ENCODE measurements around the gene CECR2. TPM values are rescaled to one million over a fixed set of nuclear protein-coding genes. Genes with fewer than 3 reads are reported as not detected.

Gene CECR2
- total and polyA plus RNA-seq, 10 of the 15 experiments (the other 5 are each of a cell fraction or from before 2014, with no cell fraction given): 0.01 to 0.08 (median 0.01) TPM; not detected in 7

DNA sequence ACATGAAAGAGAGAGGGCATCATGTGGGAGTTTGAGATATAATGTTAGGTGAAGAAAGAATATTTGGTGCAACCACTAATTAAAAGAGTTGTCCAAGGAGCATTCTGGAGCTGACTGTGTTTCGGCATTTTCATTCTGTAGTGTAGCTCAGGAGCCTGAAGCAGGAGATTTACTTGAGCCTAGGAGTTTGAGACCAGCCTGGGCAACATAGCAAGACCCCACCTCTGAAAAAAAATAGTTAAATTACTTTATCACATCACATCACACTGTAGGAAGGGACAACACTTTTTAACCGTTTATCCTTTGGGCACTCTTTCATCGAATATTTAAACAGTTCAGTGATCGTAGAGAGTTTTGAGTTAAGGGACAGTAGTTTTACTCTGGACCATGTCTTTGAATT, 143.7 kb downstream of the CECR2 start (continued):
- TF ChIP-seq FOS (IDR thresholded peaks at IDR 0.05; ENCODE audit: borderline replicate concordance, extremely low read depth, insufficient read length) (no peak), SIX5 (IDR thresholded peaks at IDR 0.05; ENCODE audit: low read depth, low read length, severe bottlenecking) (no peak), IKZF2 (IDR thresholded peaks at IDR 0.05) (no peak)

DNA sequence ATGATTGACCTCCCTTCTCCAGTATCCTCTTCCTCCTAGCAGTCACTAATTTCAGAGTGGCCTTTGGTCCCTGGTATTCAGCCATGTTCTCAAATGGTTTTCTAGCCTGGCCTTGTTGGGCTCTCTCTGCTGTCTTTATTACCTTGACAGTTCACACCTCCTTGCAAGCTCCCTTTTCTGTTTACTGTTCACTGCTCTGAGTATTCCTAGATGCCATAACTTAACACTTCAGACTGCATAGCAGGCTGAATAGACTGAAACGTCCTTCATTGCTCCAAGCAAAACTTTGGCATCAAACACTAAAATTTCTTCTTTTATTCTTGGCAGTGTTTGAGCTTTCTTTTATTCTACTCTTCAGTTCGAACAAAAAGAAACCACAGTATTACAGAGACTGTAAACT, 144.4 kb downstream of the CECR2 start:
- in situ Hi-C loops (cut with MboI): no loop called here
- Histone ChIP-seq H2AFZ (ENCODE audit: control insufficient read depth, low read depth, low read length) (no peak overlapping the region), H3K9ac (ENCODE audit: control insufficient read depth, insufficient read depth, low read length) (no peak overlapping the region), H3K4me3 (no peak overlapping the region), H3K27ac (ENCODE audit: control insufficient read depth, insufficient read depth) (no peak overlapping the region), H3K4me2 (ENCODE audit: control insufficient read depth, insufficient read depth) (no peak overlapping the region), H4K20me1 (ENCODE audit: control insufficient read depth, insufficient read depth) (no peaks in the 10 kb centered on the region), H3K36me3 (ENCODE audit: control insufficient read depth in 2 of 2, insufficient read depth in 2 of 2, low read length in 1 of 2) (no peaks in the 10 kb centered on the region), H3K27me3 (replicated peaks in 1 of 2; ENCODE audit: control insufficient read depth in 2 of 2, insufficient read depth in 2 of 2, low read length in 1 of 2) (no peaks in the 10 kb centered on the region; a peak in 1 of 4 replicates), H3K4me1 (ENCODE audit: control insufficient read depth, insufficient read depth, low read length) (no peaks in the 10 kb centered on the region), H3K9me3 (replicated peaks; ENCODE audit: control insufficient read depth, insufficient read depth, low read length) (no peaks in the 10 kb centered on the region), H3K79me2 (ENCODE audit: control insufficient read depth, insufficient read depth, low read length) (no peaks in the 10 kb centered on the region)
- intact Hi-C loops (cut with micrococcal nuclease; ENCODE audit: unreplicated experiment): no loop called here
- no peak for ATAC-seq
- FAIRE-seq: no peak
- no TSS peak for BruUV-seq (replicated peaks)
- no peak for DNase-seq (ENCODE audit: low read depth, low spot score)
- SMC1A ChIA-PET (ENCODE audit: uncharacterized antibody, unreplicated experiment): no interaction called here
- 9% methylated on average over 2 of the region's 2 CpGs for WGBS (ENCODE audit: insufficient coverage, insufficient replicate concordance, low lambda C conversion rate, missing lambda C conversion rate)
- POLR2A ChIA-PET: no interaction called here
- RAD21 ChIA-PET (ENCODE audit: unreplicated experiment): interaction anchor here (1.0 kb wide), 1 partner anchor 12 kb away, joined by 4 read pairs; no protein-coding TSS in a partner anchor
- CTCF ChIA-PET: interaction anchor here (0.8 to 2.7 kb wide), 2 partner anchors 8 to 11 kb away, joined by 3 to 10 read pairs; no protein-coding TSS in a partner anchor
- TF ChIP-seq SIX5 (IDR thresholded peaks at IDR 0.05; ENCODE audit: low read depth, low read length, severe bottlenecking) (no peak), BACH1 (IDR thresholded peaks at IDR 0.05; ENCODE audit: borderline replicate concordance) (no peak), GATAD2B (conservative IDR thresholded peaks at IDR 0.05; ENCODE audit: low read depth) (no peak), SP1 (IDR thresholded peaks at IDR 0.05; ENCODE audit: low read depth, low read length) (no peak), IKZF2 (IDR thresholded peaks at IDR 0.05) (no peak), IKZF1 (conservative IDR thresholded peaks at IDR 0.05) (no peak), SUPT20H (IDR thresholded peaks at IDR 0.05; ENCODE audit: borderline replicate concordance, control insufficient read depth, low read depth, low read length) (no peak)
- TF ChIP-seq, protein P1, sequence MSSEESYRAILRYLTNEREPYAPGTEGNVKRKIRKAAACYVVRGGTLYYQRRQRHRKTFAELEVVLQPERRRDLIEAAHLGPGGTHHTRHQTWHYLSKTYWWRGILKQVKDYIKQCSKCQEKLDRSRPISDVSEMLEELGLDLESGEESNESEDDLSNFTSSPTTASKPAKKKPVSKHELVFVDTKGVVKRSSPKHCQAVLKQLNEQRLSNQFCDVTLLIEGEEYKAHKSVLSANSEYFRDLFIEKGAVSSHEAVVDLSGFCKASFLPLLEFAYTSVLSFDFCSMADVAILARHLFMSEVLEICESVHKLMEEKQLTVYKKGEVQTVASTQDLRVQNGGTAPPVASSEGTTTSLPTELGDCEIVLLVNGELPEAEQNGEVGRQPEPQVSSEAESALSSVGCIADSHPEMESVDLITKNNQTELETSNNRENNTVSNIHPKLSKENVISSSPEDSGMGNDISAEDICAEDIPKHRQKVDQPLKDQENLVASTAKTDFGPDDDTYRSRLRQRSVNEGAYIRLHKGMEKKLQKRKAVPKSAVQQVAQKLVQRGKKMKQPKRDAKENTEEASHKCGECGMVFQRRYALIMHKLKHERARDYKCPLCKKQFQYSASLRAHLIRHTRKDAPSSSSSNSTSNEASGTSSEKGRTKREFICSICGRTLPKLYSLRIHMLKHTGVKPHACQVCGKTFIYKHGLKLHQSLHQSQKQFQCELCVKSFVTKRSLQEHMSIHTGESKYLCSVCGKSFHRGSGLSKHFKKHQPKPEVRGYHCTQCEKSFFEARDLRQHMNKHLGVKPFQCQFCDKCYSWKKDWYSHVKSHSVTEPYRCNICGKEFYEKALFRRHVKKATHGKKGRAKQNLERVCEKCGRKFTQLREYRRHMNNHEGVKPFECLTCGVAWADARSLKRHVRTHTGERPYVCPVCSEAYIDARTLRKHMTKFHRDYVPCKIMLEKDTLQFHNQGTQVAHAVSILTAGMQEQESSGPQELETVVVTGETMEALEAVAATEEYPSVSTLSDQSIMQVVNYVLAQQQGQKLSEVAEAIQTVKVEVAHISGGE (CRISPR knock-in tag; IDR thresholded peaks at IDR 0.05): no peak
- TF ChIP-seq, protein P2, sequence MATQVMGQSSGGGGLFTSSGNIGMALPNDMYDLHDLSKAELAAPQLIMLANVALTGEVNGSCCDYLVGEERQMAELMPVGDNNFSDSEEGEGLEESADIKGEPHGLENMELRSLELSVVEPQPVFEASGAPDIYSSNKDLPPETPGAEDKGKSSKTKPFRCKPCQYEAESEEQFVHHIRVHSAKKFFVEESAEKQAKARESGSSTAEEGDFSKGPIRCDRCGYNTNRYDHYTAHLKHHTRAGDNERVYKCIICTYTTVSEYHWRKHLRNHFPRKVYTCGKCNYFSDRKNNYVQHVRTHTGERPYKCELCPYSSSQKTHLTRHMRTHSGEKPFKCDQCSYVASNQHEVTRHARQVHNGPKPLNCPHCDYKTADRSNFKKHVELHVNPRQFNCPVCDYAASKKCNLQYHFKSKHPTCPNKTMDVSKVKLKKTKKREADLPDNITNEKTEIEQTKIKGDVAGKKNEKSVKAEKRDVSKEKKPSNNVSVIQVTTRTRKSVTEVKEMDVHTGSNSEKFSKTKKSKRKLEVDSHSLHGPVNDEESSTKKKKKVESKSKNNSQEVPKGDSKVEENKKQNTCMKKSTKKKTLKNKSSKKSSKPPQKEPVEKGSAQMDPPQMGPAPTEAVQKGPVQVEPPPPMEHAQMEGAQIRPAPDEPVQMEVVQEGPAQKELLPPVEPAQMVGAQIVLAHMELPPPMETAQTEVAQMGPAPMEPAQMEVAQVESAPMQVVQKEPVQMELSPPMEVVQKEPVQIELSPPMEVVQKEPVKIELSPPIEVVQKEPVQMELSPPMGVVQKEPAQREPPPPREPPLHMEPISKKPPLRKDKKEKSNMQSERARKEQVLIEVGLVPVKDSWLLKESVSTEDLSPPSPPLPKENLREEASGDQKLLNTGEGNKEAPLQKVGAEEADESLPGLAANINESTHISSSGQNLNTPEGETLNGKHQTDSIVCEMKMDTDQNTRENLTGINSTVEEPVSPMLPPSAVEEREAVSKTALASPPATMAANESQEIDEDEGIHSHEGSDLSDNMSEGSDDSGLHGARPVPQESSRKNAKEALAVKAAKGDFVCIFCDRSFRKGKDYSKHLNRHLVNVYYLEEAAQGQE (IDR thresholded peaks at IDR 0.05; ENCODE audit: low read depth, low read length): no peak
- TF ChIP-seq, protein P3, sequence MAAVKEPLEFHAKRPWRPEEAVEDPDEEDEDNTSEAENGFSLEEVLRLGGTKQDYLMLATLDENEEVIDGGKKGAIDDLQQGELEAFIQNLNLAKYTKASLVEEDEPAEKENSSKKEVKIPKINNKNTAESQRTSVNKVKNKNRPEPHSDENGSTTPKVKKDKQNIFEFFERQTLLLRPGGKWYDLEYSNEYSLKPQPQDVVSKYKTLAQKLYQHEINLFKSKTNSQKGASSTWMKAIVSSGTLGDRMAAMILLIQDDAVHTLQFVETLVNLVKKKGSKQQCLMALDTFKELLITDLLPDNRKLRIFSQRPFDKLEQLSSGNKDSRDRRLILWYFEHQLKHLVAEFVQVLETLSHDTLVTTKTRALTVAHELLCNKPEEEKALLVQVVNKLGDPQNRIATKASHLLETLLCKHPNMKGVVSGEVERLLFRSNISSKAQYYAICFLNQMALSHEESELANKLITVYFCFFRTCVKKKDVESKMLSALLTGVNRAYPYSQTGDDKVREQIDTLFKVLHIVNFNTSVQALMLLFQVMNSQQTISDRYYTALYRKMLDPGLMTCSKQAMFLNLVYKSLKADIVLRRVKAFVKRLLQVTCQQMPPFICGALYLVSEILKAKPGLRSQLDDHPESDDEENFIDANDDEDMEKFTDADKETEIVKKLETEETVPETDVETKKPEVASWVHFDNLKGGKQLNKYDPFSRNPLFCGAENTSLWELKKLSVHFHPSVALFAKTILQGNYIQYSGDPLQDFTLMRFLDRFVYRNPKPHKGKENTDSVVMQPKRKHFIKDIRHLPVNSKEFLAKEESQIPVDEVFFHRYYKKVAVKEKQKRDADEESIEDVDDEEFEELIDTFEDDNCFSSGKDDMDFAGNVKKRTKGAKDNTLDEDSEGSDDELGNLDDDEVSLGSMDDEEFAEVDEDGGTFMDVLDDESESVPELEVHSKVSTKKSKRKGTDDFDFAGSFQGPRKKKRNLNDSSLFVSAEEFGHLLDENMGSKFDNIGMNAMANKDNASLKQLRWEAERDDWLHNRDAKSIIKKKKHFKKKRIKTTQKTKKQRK (IDR thresholded peaks at IDR 0.05; ENCODE audit: low read depth, low read length): no peak
